ENCODE results near the gene CRYBB2.
"Not testable (repeated sequence)": the region's sequence is repeated elsewhere in the genome, so short reads cannot be mapped to it uniquely, and the experiment has no call there.

The CRYBB2 gene

DNA sequence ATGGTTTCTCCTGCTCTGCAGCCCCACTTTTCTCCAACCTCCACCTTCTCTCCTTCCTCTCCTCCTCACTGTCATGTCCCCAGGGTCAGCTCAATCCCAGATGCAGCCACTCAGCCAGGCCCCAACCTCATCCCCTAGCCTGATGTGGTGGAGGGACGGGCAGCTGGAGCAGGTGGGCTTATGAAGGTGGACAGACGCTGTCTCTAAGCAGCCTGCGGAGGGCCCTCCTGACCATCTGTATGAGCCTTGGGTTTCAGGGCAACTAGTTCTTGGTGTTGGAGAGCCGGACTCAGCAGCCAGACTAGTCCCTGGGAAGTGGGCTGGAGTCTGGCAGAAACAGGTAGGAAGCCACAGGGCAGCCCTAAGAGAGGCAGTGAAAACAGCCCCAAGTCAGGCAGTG is 18.1 kb downstream of the CRYBB2 start:
- no peak for DNase-seq

DNA sequence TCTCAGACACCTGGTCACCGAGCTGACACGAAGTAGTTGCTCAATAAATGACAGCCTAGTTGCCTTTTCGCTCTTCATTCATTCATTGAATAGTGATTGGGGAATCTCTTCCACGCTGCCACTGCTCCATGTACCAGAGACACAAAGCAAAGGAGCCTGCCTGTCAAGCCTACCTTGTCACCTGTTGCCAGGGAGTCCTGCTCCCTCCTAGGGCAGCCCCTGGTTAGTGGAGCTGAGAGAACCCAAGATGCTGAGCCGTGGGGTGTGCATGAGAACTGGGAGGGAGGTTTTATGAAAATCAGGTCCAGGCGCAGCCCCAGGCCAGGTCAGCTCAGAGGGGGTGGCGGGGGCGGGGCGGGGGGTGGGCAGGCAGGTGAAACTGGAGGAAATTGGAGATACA is 18.6 kb downstream of the CRYBB2 start:
- DNase-seq = not testable (repeated sequence)

DNA sequence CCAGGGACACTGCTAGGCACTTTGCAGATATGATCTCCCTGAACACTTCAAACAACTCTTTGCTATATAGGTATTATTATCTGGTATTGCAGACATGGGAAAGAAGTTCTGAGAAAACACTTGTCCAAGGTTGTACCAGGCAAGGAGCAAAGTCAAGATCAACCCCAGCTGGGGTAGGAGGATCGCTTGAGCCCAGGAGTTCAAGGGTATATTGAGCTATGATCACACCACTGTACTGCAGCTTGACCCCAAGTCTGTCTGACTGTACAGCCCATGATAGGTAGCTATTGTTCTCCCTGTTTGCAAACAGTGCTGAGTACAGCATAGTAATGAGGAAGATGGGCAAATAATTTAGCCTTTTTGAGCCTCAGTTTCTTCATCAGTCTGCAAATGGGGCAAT is 35.7 kb downstream of the CRYBB2 start:
- DNase-seq = not testable (repeated sequence)

DNA sequence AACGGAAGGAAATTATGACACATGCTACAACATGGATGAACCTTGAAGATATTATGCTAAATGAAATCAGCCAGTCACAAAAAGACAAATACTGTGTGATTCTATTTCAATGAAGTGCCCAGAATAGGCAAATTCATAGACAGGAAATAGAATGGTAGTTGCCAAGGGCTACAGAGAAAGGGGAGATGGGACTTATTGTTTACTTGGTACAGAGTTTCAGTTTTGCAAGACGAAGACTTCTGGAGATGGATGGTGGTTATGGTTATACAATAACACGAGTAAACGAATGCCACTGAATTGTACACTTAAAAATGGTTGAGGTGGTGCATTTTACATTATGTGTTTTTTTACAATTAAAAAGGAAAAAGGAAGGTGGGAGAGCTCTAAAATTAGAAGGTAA is 48.1 kb downstream of the CRYBB2 start:
- not testable (repeated sequence) for DNase-seq

DNA sequence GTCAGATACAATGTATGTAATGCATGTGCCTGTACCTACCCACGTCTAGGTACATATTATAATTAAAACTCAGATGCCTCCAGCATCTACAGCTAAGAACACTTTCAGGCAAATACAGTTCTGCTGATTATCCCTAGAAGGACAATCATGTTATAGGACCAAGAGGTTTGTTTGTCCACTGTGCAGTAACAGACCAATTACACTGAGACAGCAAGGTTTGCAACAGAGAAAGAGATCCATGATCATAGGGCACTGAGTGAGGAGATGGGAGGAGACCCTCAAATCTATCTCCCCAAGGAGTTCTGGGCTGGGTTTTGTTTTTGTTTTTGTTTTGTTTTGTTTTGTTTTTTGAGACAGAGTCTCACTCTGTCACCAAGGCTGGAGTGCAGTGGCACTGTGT is 49.5 kb downstream of the CRYBB2 start:
- not testable (repeated sequence) for DNase-seq

DNA sequence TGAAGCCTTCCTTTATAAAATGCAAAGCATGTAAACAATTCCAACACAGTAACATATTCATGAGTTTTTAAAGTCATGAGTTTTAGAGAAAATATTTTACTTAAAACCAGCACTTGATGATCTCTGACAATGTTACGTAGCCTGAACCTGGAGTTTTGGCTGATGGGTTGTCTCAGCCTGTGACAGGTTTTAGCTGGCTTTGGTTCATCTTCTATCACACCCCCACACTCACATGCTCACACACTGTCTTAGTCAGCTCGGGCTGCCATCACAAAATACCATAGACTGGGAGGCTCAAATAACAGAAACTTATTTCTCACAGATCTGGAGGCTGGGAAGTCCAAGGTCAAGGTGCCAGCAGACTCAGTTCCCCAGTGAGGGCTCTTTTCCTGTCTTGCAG is 50.6 kb downstream of the CRYBB2 start:
- not testable (repeated sequence) for DNase-seq

DNA sequence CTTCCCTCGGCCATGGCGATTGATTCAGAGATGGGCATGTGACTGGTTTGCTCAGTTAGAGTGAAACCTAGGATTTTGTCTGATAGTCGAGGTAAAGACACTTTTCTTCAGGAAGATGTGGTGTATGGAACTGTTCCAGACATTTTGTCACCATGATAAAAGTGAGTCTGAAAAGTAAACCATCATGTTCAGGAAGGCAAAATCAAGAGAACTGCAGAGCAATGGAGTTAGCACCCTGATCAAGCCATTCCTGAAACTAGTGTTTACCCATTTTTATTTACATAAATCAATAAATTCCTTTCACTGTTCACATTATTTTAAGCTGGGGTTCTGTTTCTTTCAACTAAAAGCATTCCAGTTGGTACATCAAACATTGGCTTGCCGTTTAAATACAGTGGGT is 53.8 kb downstream of the CRYBB2 start:
- not testable (repeated sequence) for DNase-seq

DNA sequence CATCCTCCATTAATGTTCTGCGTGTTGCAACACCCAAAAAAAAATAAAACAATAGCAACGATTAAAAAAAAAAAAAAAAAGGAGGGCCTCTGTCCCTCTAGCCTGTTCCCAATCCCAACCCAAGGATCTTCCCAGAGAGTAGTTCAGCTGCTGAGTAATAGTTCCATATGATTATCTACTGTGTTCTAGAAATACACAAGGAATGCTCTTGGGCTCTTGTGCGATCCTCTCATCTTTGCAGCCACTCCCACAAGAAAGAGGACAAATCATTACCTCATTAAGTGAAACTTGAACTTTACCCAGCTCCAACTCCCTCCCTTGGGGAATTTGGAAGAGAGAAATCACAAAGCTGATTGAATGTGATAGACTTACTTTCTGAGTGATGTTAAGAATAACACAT is 54.5 kb downstream of the CRYBB2 start:
- DNase-seq = not testable (repeated sequence)

DNA sequence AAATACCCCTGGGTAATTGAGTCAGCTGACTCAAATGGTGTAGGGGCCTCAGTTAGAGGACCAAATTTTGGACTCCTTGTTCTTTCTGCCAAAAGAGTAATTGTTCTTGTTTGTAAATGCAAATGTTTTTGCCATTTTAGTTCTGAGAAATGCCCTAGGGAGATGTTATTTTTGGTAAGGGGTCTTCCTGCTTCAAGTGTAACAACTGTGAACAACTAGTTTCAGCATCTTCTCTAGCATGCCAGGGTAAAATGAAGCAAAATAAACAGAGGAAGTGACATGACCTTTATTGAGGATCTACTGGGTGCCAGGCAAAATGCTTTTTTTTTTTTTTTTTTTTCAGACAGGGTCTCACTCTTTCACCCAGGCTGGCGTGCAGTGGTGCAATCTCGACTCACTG is 60.7 kb downstream of the CRYBB2 start:
- DNase-seq = not testable (repeated sequence)

All from DMS 273 treated with DMSO at 0.1 percent for 48 hours (cell line).